ENCODE measurements around the gene CEACAM4. TPM values are rescaled to one million over a fixed set of nuclear protein-coding genes. Genes with fewer than 3 reads are reported as not detected.

The CEACAM4 gene
- 1 to 10 TPM; 1.7 to 8.6 (median 5.0) TPM for total RNA-seq

DNA sequence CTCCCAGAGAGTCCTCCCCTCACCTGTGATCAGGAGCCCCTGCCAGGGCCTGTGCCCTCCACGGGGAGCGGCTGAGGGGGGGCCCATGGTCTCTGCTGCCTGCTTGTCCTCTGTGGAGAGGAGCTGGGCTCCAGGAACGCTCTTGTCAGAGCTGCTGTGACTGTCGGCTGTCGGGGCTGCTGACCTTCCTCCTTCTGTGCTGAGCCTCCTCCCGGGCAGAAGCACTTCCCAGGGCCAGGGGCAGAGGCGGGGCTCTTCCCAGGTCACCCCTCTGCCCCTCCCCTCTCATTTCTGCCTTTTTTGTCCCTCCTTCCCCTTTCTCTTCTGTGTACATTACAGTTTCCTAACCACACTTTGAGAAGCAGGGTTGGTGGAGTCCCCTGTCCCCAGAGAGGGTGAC lies at the start of gene CEACAM4:
TSS of gene CEACAM4 (minus strand) at position 198 of the 400 bp plus-strand sequence. CDS start at position 87, 111 bp downstream.
- Histone ChIP-seq H3K36me3 (no peaks in the 10 kb centered on the region), H3K4me3 (peak within 1 kb of the TSS in 2 of 4 donors; percentile 35 to 42), H3K4me1 (peaks cover 0 to 8% (median 1%) of the 10 kb centered on the region in 4 donors), H3K9me3 (peaks cover 0 to 11% (median 1%) of the 10 kb centered on the region in 4 donors), H3K27me3 (no peaks in the 10 kb centered on the region), H3K27ac (peak within 1 kb of the TSS; percentile 61 to 83 (median 74))
- 17 to 26% methylated on average over 6 of the region's 7 CpGs for WGBS, 2 donors
- DNase-seq, result peak; percentile 55 to 79
- ATAC-seq (ENCODE audit: low FRiP score in 2 of 2), result peak; percentile 76 to 80
- peak in 2 of 4 donors; percentile 39 to 87 for TF ChIP-seq POLR2A (IDR thresholded peaks at IDR 0.05)
- TF ChIP-seq CTCF (IDR thresholded peaks at IDR 0.05), result no peak
- peak; percentile 54 to 70 for TF ChIP-seq POLR2AphosphoS5 (IDR thresholded peaks at IDR 0.05)
- no peak for TF ChIP-seq EP300 (IDR thresholded peaks at IDR 0.05)

DNA sequence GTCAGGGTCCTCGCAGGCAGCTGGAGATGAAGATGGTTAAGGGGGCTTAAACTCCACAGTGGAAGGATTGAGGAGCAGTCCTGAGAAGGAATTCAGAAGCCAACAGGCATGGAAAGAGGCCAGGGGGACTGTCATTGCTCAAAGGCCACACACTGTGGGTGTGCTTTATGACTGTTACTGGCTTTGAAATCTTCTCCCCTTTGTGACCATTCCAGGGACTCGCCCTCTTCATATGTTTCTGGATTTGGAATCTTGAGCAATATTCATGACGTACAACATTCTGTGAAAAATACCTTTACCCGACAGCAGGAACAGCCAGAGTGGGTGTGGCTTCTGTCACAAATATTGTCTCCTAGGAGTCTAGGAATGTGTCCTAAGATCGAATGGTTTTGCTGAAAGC lies 44.6 kb upstream of the CEACAM4 start:
- H3K27me3 ChIP-seq, result no peaks in the 10 kb centered on the region
- no peaks in the 10 kb centered on the region for H3K4me1 ChIP-seq
- DNase-seq, result no peak
- 66 to 73% methylated on average over 5 of the region's 5 CpGs for WGBS, 2 donors
- no peak for TF ChIP-seq POLR2AphosphoS5 (IDR thresholded peaks at IDR 0.05)
- TF ChIP-seq EP300 (IDR thresholded peaks at IDR 0.05), result no peak
- TF ChIP-seq POLR2A (IDR thresholded peaks at IDR 0.05), result no peak
- TF ChIP-seq CTCF (IDR thresholded peaks at IDR 0.05), result no peak
- H3K36me3 ChIP-seq, result no peaks in the 10 kb centered on the region
- ATAC-seq (ENCODE audit: low FRiP score in 2 of 2), result no peak
- no peak overlapping the region for H3K27ac ChIP-seq
- no peak overlapping the region for H3K4me3 ChIP-seq
- peaks cover 0 to 3% (median under 1%) of the 10 kb centered on the region in 4 donors for H3K9me3 ChIP-seq

GRCh38 chr19:41670755-41671154 lies 43.9 kb upstream of the CEACAM4 start:
- no peaks in the 10 kb centered on the region for H3K36me3 ChIP-seq
- no peaks in the 10 kb centered on the region for H3K4me1 ChIP-seq
- H3K27ac ChIP-seq, result no peak overlapping the region
- TF ChIP-seq EP300 (IDR thresholded peaks at IDR 0.05) (no peak), POLR2A (IDR thresholded peaks at IDR 0.05) (no peak), CTCF (IDR thresholded peaks at IDR 0.05) (no peak), POLR2AphosphoS5 (IDR thresholded peaks at IDR 0.05) (no peak)
- H3K27me3 ChIP-seq, result no peaks in the 10 kb centered on the region
- peaks cover 7 to 10% (median 8%) of the 10 kb centered on the region in 4 donors for H3K9me3 ChIP-seq
- DNase-seq (no peak), ATAC-seq (ENCODE audit: low FRiP score in 2 of 2) (no peak)
- no peak overlapping the region for H3K4me3 ChIP-seq

DNA sequence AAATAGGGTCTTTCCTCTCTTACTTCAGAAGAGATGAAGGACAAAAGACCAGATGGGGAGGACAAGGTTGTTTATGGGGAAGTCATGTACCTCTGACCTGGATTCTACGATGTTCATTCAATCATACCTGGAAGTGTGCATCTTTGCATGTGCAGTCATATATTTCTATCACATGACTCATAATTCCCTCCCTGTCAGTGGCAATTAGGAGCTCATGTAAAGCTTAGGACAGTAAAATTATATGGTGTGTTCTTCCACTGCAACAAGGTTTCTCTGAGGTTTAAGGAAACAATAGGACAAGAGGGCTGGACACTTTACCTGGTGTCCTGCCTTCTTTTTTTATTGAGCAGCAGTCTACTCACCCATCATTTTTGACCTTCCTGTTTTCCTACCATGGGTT lies 41.4 kb upstream of the CEACAM4 start:
- Histone ChIP-seq H3K27ac (no peak overlapping the region), H3K27me3 (no peaks in the 10 kb centered on the region), H3K4me3 (no peak overlapping the region), H3K36me3 (no peaks in the 10 kb centered on the region), H3K4me1 (no peaks in the 10 kb centered on the region), H3K9me3 (peaks cover 7 to 25% (median 18%) of the 10 kb centered on the region in 4 donors)
- DNase-seq (no peak), ATAC-seq (ENCODE audit: low FRiP score in 2 of 2) (no peak)
- 72 to 73% methylated on average over 1 of the region's 1 CpG for WGBS, 2 donors
- no peak for TF ChIP-seq POLR2A (IDR thresholded peaks at IDR 0.05)

- no peak overlapping the region for H3K4me3 ChIP-seq
- H3K27me3 ChIP-seq, result no peaks in the 10 kb centered on the region
- ATAC-seq (ENCODE audit: low FRiP score in 2 of 2) (no peak), DNase-seq (no peak)
- TF ChIP-seq CTCF (IDR thresholded peaks at IDR 0.05), result no peak
- no peak for TF ChIP-seq POLR2AphosphoS5 (IDR thresholded peaks at IDR 0.05)
- no peak for TF ChIP-seq POLR2A (IDR thresholded peaks at IDR 0.05)
- TF ChIP-seq EP300 (IDR thresholded peaks at IDR 0.05), result no peak
- no peaks in the 10 kb centered on the region for H3K4me1 ChIP-seq
- H3K27ac ChIP-seq, result no peak overlapping the region
- peaks cover 7 to 25% (median 18%) of the 10 kb centered on the region in 4 donors for H3K9me3 ChIP-seq
- no peaks in the 10 kb centered on the region for H3K36me3 ChIP-seq
- WGBS, 2 donors, result 72 to 81% methylated on average over 2 of the region's 2 CpGs
Measured at GRCh38 chr19:41666075-41666474, 39.2 kb upstream of the CEACAM4 start.

All from upper lobe of left lung (tissue), 6 donors.